GM19467 (cell line): Measurements from ENCODE around the gene LPP.

Source experiments
- ATAC-seq: cut with Tn5 transposase; IDR thresholded peaks from one replicate; pipeline ENCODE4 v1.9.1; 2021; ENCODE audit warnings: mild to moderate bottlenecking, moderate library complexity; ENCODE audit not compliant: unreplicated experiment

LPP gene

GRCh38 chr3:188194332-188194731 is 40.4 kb downstream of the LPP start:
- no peak for ATAC-seq

DNA sequence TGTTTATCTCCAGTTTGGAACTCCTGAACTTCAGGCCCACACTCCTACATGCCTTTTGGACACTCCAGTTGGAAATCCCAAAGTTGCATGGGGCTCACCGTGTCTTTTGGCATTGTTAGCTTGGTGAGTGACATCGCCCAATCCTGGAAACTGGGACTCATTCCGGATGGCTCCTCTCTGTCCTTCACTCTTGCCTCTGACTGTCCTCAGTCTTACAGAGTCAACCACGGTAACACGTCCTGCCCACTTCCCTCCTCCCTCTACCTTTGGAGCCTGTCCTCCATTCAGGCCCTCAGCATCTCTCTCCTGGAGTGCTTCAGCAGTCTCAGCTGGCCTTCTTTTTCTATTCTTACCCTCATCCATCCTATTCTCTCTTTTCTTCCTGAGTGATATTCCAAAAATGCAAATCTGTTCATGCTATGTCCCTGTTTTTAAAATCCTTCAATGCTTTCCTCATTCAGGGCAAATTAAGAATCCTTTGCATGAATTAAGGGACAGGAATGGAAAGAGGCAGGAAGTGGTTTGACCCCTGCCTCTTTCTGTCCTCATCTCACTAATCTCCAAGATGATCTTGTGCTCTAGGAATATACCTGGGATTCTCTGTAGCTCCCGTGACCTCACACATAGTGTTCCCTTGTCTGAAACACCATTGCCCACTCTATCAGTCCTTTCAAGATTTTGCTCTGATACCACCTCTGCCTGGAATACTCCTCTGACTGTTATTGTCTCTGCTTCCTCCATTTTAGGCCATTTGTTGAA is 42.5 kb downstream of the LPP start:
- ATAC-seq = no peak

- no peak for ATAC-seq
Measured at GRCh38 chr3:188197388-188197847, 43.5 kb downstream of the LPP start.

GRCh38 chr3:188198001-188198400 is 44.0 kb downstream of the LPP start:
- ATAC-seq = no peak

DNA sequence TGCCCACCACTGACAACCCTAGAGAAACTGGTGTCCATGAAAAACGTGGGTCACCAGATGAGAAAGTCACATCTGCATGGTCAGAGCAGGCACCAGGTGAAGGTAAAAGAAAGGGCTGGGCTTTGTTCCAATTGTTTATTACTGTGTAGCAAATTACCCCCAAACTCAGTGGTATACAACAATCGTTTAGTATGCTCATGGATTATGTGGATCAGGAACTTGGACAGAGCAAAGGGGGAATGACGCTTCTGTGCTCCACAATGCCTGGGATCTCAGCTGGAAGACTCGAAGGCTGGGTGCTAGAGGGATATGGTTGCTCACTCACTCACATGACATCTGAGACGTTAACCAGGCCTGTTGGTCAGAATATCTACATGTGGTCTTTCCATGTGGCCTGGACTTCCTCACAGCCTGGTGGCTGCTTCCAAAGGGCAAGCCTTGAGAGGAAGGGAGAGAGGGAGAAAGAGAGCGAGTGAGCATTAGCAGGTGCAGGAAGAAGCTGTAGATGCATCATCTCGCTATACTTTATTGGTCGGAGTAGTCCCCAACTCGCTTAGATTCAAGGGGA is 44.9 kb downstream of the LPP start:
- no peak for ATAC-seq

DNA sequence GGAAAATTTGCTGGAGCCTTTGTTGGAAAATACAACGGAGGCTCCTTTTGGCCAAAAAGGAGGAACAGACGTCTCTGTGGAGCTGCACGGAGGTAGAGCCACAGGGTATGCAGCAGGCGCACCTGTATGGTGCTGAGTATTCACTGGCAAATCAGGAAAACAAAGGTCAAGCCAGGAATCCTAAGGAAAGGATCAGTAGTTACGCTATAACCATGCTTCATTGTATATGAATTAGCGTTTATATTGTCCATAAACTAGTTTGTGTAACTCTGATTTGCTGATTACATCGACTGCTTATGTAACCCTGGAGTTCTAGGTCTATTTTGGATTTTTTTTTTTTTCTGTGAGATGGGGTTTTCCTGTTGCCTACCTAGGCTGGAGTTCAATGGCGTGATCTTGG is 45.4 kb downstream of the LPP start:
- no peak for ATAC-seq

DNA sequence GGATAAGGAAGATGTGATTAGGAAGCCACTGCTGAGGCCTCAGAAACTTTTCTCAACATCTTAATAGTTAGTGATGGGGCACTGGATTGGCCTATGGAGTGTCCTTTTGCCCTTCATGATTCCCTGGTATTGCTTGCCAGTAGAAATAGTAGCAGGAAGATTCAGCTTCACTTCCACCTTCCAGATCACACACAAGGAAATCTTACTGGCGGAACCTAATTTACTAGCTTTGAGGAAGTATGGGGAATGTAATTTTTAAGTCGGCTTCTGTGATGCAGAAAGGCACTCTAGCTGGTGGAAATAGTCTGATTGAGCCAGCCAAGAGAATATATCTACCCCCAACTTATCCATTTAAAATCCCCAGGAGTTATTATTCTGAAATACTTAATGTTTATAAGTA is 46.5 kb downstream of the LPP start:
- no peak for ATAC-seq

- ATAC-seq = no peak
Measured at GRCh38 chr3:188202358-188203138, 48.6 kb downstream of the LPP start.

DNA sequence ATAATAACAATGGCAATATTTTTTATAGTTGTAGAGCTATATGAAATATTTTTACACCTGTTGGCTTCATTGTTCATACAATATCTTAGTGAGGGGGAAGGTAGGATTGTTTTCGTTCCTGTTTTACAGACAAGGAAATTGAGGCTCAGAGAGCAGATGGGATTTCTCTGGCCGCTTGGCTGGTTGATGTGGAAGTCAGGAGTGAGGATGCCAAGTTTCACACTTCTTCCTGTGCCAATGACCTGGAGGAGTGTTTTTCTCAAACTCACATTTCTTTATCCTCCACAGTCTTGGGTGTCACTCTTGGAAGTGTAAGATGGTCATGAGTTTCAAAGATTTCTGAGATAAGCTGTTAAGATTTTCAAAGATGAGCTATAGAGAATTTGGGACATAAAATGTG is 50.6 kb downstream of the LPP start:
- no peak for ATAC-seq

GRCh38 chr3:188205992-188206416 is 52.0 kb downstream of the LPP start:
- ATAC-seq = no peak

- ATAC-seq = no peak
Measured at GRCh38 chr3:188206787-188207186, 52.8 kb downstream of the LPP start.

DNA sequence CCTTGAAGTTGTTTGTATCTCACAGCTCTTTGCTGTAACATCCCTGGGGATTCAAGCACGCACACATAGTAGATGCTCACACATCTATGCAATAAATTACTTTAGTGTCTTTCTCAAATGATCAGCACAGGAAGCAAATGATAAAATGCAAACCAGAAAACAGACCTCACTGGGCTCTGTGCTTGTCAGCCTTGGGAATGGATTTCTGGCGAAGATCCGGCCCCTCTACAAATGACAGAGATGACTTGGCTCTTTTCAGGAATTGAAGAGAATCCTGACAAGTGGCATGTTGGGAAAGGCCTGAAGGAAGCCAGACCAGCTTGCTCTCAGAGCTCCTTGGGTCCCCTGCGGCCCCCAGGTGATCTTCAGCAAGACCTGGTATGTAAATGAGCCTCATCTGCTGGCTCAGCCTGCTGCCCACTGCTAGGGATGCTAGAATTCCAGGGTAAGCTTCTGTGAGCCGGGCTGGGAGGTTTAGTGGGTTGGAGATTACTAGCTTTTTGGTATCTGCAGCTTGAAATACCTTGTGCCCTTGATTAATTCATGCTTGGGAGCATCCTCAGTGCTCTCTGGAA is 54.1 kb downstream of the LPP start:
- ATAC-seq = no peak

DNA sequence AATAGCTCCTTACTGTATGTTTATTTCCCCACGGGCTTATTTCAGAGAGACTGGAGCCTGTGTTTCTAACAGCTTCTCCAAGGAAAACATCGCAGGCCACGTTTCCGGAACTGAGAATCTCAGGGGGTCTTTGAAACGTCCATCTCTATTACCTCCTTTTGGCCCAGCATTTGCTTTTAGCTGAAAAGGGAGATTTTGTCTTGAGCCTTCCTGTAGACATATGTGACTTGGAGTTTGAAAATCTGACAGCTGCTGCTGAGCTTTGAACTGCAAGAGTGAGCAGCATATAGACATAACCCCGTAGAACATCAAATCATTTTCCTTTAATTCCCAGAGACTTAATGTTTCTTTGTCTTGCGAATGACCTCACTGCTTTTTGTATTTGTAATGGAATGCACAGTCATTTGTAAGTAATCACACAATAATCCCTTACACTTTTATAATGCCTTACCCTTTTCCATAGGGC is 54.6 kb downstream of the LPP start:
- no peak for ATAC-seq

GRCh38 chr3:188209034-188209433 is 55.1 kb downstream of the LPP start:
- ATAC-seq = no peak

- no peak for ATAC-seq
Measured at GRCh38 chr3:188209740-188210139, 55.8 kb downstream of the LPP start.

- no peak for ATAC-seq
Measured at GRCh38 chr3:188211476-188211875, 57.5 kb downstream of the LPP start.

GRCh38 chr3:188212308-188212969 is 58.5 kb downstream of the LPP start:
- ATAC-seq = no peak

DNA sequence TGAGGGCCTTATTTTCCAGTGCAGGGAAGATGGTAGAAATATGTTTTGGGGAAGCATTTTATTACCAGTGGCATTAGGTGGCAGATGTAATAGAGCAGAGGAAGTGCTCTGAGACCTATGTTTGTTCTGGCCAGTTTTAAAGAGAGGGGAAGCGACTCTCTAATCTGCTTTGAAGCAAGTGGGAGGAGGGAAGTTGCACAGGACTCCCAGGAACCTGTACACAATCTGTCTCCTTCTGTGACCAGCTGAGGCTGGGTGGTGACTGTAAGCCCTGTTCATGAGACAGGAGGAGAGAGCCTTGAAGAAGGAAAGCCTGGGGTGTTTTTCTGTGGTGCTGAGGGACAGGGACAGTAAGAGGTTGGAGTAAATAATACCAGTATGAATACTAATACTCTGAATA is 60.5 kb downstream of the LPP start:
- ATAC-seq = no peak

- ATAC-seq = no peak
Measured at GRCh38 chr3:188215129-188215528, 61.2 kb downstream of the LPP start.

GRCh38 chr3:188217011-188217463 is 63.1 kb downstream of the LPP start:
- ATAC-seq = no peak

DNA sequence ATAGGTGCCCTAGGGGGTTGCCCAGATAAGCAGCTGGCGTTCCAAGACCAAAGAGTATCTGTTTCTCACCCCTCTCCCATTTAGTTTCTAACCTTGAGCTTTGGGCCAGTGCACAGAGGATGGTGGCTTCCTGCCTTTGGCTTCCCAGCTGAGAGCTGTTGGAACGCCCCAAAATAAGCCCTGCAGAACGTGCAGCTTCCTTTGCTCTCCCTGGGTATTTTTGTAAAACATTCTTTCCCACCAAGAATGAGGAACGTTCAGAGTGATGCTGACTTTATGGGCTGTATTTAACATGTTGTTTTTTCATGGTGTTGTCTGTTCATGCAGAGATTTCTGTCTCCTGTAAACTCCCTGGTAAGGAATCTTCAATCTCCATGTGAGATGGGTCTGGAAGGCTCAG is 63.8 kb downstream of the LPP start:
- no peak for ATAC-seq
